HG03432 (cell line): Measurements from ENCODE around the gene EPS8.
"Not testable (repeated sequence)": the region's sequence is repeated elsewhere in the genome, so short reads cannot be mapped to it uniquely, and the experiment has no call there.

Experiments used
- ATAC-seq: cut with Tn5 transposase; IDR thresholded peaks from one replicate; pipeline ENCODE4 v1.9.1; 2021; ENCODE audit warnings: mild to moderate bottlenecking, moderate library complexity; ENCODE audit not compliant: unreplicated experiment

EPS8 gene

DNA sequence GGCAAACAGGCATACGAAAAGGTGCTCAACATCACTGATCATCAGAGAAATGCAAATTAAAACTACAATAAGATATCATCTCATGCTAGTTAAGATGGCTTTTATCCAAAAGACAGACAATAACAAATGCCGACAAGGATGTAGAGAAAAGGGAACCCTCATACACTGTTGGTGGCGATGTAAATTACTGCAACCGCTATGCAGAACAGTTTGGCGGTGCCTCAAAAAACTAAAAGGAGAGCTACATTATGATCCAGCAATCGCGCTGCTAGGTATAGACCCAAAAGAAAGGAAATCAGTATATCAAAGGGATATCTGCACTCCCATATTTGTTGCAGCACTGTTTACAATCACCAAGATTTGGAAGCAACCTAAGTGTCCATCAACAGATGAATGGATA lies 27.0 kb downstream of the EPS8 start:
- ATAC-seq, result not testable (repeated sequence)

DNA sequence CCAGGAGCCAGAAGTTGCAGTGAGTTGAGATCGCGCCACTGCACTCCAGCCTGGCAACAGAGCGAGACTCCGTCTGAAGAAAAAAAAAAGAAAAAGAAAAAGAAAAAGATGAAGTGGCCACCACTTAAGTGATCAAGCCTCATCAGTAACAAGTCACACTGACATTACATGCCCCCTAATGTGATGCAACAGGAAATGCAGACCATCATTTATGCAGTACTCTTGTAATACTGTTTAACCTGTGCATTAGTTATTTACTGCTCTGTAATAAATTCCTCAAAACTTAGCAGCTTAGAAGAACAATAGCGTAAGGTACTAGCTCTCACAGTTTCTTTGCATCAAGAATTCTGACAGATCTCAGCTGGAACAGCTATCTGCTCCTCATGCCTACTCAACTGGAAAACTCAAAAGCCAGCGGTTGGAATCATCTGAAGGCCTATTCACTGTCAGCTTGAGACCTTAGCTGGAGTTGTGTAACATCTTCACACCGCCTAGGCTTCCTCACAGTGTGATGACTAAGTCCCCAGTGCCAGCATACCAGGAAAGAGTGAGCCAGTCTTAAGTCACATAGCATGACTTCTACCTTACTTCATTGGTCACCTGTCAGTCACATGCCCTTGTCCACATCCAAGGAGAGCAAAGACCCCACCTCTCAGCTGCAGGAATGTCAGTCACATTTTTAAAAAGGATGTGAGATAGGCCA lies 31.5 kb downstream of the EPS8 start:
- no peak for ATAC-seq

DNA sequence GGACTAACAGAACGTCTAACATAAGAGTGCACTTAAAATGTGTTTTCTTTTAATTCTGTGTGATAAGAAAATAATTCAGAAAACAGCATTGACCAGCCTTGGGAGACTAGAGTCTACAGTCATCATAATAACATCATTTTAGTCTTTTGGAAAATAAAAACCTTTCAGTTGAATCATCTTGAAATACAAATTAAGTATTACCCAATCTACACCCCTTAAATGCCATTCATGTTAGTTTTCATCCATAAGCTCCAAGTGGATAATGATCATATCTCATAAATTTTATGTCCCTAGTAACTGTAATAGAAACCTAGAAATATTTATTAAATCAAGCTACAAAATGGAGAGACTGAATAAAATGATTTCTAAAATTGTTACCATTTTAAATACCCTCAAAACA lies 32.4 kb downstream of the EPS8 start:
- no peak for ATAC-seq

DNA sequence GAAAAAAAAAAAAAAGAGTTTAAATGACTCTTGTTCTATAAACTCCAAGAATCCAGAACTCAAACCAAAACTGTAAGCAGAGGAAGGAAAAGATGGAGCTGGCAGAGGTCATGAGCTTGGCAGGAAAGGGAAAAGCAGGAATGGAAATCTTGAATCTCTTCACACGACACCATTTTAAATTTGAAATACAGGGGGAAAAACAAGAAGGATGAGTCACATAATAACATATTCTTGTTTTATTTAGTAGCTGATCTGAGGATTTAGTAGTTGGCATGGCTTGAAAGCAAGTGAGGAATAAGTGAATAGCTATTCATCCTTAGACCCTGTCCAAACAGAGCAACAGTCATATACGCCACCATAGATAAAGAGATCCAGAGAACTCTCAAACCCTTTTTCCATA lies 35.0 kb downstream of the EPS8 start:
- ATAC-seq, result no peak

DNA sequence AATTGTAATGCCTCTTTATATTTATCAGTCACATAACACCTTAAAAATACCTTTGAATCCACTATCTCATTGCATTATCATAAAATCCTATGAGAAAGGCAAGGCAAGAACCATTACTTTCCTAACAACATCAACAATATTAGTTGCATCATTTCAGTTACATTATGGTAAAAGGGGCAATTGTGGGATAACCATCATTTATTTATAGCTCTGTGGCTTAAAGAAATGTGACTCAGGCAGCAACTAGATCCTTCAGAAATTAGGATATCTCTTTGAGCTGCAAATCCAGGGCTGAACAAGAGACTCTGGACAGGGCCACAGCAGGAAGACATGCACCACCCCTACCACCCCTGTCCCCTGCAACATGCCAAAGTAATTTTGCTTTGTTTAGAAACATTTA lies 36.4 kb downstream of the EPS8 start:
- no peak for ATAC-seq

DNA sequence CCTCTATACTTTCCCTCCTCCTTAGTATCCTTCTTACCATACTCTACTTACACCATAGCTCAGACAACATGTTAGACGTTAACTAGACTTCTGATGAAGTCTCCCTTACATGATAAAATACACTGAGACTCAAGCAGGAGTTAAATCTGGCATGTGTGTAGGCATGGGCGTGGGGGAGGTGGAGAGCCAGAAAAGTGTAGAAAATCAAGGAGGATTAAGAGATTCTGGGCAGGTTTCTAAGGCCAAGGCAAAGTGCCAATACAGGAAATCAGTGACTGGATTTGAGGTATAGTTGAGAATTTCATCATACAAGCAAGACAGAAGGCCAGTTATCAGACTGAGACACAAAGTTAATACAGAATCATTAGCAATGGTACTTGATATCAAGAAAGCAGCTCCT lies 37.4 kb downstream of the EPS8 start:
- ATAC-seq, result no peak

DNA sequence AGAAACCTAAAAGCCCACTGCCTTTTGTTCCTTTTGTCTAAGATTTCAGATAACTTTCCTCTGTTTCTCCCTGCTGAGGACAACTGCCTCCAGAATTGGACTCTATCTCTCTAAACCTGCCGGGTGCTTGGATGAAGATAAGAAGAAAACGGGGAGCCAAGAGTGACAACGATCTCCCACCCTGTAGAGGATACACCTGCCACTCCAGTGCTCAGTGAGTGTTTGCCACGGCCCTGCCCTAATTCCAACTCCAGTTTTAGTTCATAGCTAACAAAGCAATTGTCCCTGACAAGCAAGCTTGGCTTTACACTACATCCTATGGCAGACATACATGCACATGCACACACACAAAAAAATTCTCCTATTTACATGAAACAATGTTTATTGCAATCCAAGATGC lies 39.3 kb downstream of the EPS8 start:
- no peak for ATAC-seq

DNA sequence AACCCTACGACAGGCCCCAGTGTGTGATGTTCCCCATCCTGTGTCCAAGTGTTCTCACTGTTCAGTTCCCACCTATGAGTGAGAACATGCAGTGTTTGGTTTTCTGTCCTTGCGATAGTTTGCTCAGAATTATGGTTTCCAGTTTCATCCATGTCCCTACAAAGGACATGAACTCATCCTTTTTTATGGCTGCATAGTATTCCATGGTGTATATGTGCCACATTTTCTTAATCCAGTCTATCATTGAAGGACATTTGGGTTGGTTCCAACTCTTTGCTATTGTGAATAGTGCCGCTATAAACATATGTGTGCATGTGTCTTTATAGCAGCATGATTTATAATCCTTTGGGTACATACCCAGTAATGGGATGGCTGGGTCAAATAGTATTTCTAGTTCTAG lies 47.3 kb downstream of the EPS8 start:
- ATAC-seq, result not testable (repeated sequence)

DNA sequence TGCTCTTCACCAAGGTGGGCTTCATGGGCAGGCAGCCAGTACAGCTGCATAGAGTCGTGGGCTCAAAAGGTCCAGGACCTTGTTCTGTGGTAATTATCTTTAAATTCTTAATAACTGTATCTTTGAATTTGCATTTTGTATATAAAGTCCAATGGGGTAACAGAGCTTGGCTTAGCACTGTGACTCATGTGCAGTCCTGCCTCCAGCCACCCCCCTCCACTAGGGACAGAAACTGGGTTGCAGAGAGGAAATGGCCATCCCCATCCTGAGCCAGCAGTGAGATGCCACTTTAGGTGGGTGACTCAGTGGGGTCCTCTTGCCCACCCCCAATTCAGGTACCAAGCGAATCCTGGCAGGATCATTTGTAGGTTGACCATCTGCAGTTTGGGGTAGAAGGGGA lies 48.1 kb downstream of the EPS8 start:
- ATAC-seq, result no peak

DNA sequence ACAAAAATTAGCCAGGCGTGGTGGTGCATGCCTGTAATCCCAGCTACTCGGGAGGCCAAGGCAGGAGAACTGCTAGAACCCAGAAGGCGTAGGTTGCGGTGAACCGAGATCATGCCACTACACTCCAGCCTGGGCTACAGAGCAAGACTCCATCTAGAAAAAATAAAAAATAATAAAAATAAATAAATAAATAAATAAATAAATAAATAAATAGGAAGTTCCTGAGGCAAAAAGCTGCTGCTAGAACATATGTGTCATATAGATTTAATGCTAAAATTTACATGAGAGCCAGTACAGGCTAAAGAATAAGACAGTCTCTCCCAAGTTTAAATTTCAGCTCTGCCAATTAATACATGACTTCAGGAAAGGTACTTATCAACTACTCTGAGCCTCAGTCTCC lies 48.8 kb downstream of the EPS8 start:
- not testable (repeated sequence) for ATAC-seq

DNA sequence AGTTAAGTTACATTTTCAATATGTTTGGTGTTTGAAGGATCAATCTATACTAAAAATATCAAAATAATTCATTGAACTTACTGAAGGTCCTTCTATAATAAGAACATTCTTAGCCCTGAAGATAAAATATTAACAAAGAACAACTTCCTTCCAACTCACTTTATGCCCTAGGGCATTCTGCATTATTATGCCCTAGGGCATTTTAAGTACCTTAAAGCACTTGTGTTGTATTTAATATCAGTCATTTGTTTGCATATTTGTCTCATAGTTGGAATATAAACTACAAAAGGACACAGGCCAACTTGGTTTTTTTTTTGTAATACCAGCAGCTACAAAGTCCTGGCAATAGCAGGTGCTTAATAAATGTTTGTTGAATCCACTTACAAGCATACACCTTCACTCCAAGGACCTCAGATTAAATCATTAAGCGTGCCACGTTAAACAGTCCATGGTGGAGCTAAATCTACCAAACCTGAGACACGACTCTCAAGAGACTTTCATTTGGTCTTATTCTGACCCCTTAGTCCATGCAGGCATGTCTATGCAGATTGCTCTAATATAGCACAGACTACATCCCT lies 50.7 kb downstream of the EPS8 start:
- no peak for ATAC-seq

DNA sequence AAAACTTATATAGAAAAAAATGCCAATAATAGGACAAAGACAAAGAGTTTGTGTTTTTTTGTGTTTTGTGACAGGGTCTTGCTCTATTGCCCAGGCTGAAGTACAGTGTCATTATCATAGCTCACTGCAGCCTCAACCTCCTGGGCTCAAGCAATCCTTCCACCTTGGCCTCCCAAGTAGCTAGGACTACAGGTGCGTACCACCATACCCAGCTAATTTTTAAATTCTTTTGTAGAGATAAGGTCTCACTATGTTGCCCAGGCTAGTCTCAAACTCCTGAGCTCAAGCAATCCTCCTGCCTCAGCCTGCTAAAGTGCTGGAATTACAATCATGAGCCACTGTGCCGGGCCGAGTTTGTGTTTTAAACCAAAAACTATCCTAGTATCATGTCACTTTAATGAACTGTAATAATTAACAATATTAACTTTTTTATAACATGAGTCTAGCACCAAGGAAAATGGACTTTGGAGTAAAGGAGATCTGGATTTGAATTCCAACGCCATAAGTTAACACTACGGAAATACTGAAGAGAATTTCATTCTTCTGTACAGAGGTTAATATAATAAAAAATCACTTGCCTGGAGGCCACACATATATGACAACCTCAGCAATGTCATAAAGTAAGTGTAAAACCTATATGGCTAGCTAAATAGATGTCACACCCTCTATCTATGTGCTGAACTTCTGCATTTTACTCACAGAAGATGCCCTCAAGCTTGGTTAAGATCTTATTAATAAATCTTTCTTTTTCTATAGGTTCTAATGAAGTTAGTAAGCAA lies 53.2 kb downstream of the EPS8 start:
- no peak for ATAC-seq

DNA sequence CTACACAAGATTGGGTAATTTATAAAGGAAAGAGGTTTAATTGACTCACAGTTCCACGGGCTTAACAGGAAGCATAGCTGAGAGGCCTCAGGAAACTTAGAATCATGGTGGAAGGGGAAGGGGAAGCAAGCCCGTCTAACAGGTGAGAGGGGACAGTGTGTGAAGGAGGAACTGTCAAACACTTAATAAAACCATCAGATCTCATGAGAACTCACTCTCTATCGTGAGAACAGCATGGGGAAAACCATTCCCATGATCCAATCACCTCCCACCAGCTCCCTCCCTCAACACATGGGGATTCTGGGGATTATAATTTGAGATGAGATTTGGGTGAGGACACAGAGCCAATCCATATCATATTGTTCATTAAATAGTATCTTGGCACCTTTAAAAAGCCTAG lies 56.1 kb downstream of the EPS8 start:
- ATAC-seq, result peak; percentile 38

DNA sequence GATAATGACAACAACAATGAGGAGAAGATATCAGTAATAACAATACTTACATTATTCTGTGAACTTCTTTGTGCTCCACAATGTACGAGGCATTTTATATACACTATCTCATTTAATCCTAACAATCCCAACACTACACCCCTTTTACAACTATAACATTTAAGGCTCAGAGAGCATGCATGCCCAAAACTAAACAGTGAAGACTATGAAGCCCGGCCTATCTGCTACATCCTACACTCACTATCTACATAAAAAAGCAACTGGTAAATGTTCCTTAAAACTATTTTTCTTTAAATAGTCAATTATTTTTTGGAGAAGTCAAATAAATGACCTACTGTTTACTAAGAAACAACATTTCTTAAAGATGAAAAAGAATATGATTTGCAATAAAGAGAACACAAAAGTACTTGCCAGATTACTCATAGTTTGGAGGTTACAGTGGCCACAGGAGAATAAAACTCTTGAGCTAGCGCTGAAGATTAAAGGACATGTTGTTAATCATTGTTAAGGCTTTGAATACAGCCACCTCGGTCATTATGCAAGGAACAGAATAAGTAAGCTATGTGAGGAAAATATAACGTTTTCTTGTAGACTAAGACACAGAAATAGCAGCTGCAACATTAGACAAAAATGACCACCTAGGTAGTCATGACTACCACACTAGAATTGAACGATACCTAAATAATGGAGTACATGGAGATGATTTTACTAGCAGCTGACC lies 56.7 kb downstream of the EPS8 start:
- ATAC-seq, result peak; percentile 83

DNA sequence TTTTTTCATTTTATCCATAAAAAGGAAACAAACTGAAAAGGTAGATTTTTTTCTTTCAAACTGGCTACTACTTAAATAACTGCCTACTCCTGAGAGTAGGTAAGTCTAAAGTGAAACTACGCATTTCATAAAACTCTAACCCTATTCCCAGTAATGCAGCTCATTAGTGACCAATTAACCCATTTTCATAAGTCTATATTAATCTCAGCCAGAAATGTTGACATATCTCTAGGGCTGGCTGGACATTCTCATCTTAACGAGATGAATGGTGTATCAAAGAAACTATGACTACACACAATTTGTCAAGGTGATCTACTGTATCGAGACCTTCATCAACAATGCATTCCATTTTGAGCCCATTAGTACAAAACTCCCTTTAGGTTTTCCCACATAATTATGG lies 57.2 kb downstream of the EPS8 start:
- no peak for ATAC-seq

DNA sequence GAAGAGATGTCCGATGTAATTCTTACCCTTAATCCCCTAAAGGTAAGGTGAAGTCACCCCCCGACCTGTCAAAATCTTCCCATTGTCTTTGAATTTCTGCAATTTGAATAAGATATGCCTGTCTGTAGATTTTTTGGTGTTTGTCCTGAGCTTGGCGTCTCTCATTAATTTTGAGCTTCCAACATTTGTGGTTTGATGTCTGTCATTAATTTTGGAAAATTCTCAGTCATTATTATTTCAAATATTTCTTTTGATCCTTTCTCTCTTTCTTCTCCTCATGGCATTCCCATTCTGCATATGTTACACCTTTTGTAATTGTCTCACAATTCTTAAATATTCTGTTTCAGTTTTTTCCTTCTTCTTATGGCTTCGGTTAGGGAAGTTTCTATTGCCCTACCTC lies 60.1 kb downstream of the EPS8 start:
- ATAC-seq, result no peak

DNA sequence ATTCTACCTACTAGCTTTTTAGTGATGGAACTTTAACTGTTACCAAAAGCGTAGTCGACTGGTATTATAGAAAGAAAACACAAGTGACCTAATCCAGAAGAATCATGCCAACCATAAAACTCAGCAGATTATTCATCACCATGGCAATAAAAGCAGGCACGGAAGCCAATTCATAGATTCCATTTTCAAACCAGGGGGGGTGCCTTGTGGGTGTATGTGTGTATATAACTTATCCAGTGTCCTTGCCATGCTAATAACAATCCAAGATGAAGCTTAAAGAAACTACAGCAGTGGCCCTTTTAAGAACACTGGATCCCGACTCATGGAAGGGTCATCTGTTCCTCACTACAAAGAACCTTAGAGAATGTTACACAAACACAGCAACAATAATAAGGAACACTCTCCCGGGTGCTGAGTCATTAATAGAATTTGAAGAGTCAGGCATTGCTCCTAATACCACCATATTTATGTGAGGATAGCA lies 61.0 kb downstream of the EPS8 start:
- ATAC-seq, result no peak

DNA sequence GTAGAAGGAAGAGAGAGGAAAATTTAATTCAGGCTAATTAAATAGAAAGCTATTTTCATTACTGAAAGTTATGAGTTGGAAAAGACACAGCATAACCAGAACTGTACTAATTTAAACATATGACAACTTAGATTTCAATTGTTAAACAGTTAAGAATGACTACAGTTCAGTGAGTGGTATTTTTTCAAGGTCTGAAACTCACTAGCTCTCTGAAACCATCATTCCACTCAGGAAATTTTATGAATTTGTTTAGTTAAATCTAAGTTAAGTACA lies 62.4 kb downstream of the EPS8 start:
- no peak for ATAC-seq

DNA sequence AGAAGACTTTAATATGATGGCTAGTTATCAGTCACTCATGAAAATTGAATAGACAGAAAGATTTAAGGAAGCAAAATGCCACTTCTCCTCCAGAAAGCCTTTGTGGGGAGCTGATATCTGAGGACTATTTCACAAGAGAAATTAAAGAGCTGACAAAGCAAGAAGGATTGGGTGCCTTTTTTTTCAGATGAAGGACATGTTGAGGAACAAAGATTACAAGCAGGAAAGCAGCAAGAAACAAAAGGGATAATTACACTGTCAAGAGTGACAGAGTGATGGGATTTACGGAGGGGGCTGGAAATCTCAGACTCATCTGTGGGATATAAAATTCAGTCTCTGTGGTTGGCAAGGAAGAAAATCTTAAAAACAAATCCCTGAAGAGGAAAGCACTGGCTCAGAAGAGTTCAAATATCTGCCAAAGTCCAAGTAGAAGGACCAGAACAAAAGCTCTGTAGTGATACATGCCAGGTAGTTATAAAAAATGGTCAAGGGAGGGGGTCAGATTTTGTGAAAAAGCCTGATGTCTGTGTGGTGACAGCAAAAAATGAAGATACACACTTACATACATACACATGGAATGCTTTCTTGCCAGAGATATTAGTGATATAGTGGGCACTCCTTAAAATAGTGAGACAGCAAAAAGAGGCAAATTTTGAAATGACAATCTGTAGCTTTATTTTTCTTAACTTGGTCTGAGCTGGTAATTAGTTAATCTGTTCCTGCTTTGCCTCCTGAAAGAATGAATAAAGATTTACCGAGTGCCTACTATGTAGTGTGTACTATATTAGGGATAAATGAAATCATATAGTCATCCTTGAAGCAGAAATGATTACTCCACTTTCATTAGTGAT lies 62.9 kb downstream of the EPS8 start:
- ATAC-seq, result no peak

DNA sequence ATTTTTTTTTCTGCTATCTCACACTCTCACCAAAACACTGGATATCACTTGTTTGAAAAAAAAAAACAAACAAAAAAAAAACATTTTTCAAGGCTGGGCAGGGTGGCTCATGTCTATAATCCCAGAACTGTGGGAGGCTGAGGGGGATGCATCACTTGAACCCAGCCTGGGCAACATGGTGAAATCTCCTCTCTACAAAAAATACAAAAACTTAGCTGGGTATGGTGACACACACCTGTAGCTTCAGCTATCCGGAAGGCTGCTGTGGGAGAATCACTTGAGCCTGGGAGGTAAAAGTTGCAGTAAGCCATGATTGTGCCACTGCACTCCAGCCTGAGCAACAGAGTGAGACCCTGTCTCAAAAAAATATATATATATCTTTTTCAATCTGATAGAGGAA lies 66.2 kb downstream of the EPS8 start:
- ATAC-seq, result no peak
